Endothelial cell of umbilical vein (primary cell): ENCODE data around the gene SCYGR1. TPM values are rescaled to one million over a fixed set of nuclear protein-coding genes. Genes with fewer than 3 reads are reported as not detected.

Source experiments
- BruUV-seq: library from RNA; stranded (reverse); fragments of 400-500 nt; replicated peaks from 2 replicates; lab custom pipeline; 2021; lab: Mats Ljungman, UMichigan
- CTCF ChIA-PET: fragments of 300-600, 350-600 bp; sonication (Branson Sonifier 250); formaldehyde crosslinking; loops from one replicate; lab custom pipeline; 2021; ENCODE audit warnings: antibody characterized with exemption, inconsistent platforms; lab: Charles Lee
- POLR2A ChIA-PET: fragments of 300-600, 350-600 bp; sonication (Branson Sonifier 250); formaldehyde crosslinking; loops from one replicate; lab custom pipeline; 2021; ENCODE audit warnings: antibody characterized with exemption, inconsistent platforms; lab: Charles Lee
- DNase-seq: peaks from one replicate; pipeline ENCODE4 v3.0.0-alpha.2; 2011; ENCODE audit warnings: low read depth, low spot score
- FAIRE-seq: peaks from 2 replicates; lab custom pipeline; 2011; peaks lifted over from hg19 to GRCh38; lab: Jason Lieb, UNC
- H2AFZ ChIP-seq: 2 replicates; pipeline ENCODE4 v1.6.0; 2012; ENCODE audit warnings: low read depth, low read length, control low read depth, inconsistent platforms
- H3K27ac ChIP-seq: 2 replicates; pipeline ENCODE4 v1.5.1; 2011; ENCODE audit warnings: low read depth, mild to moderate bottlenecking, control low read depth, low read length, moderate library complexity; ENCODE audit not compliant: insufficient read depth
- H3K27me3 ChIP-seq, 2 experiments: 2 replicates each; pipeline versions ENCODE4 v1.6.0 to v1.6.1; 2011; ENCODE audit warnings: low read length in 2 of 2, mixed read lengths in 1 of 2; ENCODE audit not compliant: control insufficient read depth in 2 of 2, insufficient read depth in 2 of 2
- H3K36me3 ChIP-seq, 2 experiments: 2 replicates in 1 of 2; 3 replicates in 1 of 2; pipeline ENCODE4 v1.5.1; 2011; ENCODE audit warnings: low read length in 2 of 2, mild to moderate bottlenecking in 1 of 2, moderate library complexity in 1 of 2; ENCODE audit not compliant: control insufficient read depth in 2 of 2, insufficient read depth in 2 of 2; ENCODE audit errors: extremely low read depth in 1 of 2
- H3K4me1 ChIP-seq: 3 replicates; pipeline ENCODE4 v1.5.1; 2011; ENCODE audit warnings: mild to moderate bottlenecking, low read length; ENCODE audit not compliant: control insufficient read depth, insufficient read depth; ENCODE audit errors: extremely low read depth
- H3K4me2 ChIP-seq: 2 replicates; pipeline ENCODE4 v1.6.1; 2011; ENCODE audit warnings: low read length, control low read depth, mixed read lengths; ENCODE audit not compliant: insufficient read depth
- H3K4me3 ChIP-seq, 3 experiments: fragments of 200-600 bp in 1 of 3; sonication (generic), shearing (Covaris generic) in 1 of 3; replicated peaks in 1 of 3; 2 replicates each; pipeline ENCODE4 v1.5.1; 2011 to 2016; ENCODE audit warnings: control low read depth in 3 of 3, low read length in 3 of 3, mild to moderate bottlenecking in 2 of 3, inconsistent platforms in 1 of 3, low read depth in 1 of 3, moderate library complexity in 1 of 3; ENCODE audit not compliant: insufficient read depth in 1 of 3
- H3K79me2 ChIP-seq: 2 replicates; pipeline ENCODE4 v1.6.0; 2012; ENCODE audit warnings: low read length, inconsistent platforms; ENCODE audit not compliant: control insufficient read depth, insufficient read depth
- H3K9ac ChIP-seq: replicated peaks from 2 replicates; pipeline ENCODE3; 2011; ENCODE audit warnings: low read length, control low read depth; ENCODE audit not compliant: insufficient read depth; ENCODE audit errors: extremely low read depth
- H3K9me1 ChIP-seq: replicated peaks from 3 replicates; pipeline ENCODE4 v1.6.0; 2011; ENCODE audit warnings: mild to moderate bottlenecking, low read length; ENCODE audit not compliant: control insufficient read depth, insufficient read depth; ENCODE audit errors: extremely low read depth
- H3K9me3 ChIP-seq: replicated peaks from 2 replicates; pipeline ENCODE4 v1.5.1; 2012; ENCODE audit warnings: low read length, inconsistent platforms; ENCODE audit not compliant: control insufficient read depth, insufficient read depth
- H4K20me1 ChIP-seq: replicated peaks from 2 replicates; pipeline ENCODE3; 2011; ENCODE audit warnings: mild to moderate bottlenecking, low read length; ENCODE audit not compliant: control insufficient read depth, insufficient read depth; ENCODE audit errors: extremely low read depth
- EZH2 ChIP-seq: IDR thresholded peaks from 2 replicates; pipeline ENCODE4 v1.6.1; 2012; ENCODE audit warnings: borderline replicate concordance, low read depth, mild to moderate bottlenecking, moderate library complexity, low read length, inconsistent platforms; ENCODE audit not compliant: severe bottlenecking
- FOS ChIP-seq: IDR thresholded peaks from 2 replicates; pipeline ENCODE4 v1.6.1; 2011; ENCODE audit warnings: mild to moderate bottlenecking, low read length, moderate library complexity, borderline replicate concordance; ENCODE audit not compliant: insufficient read depth
- GATA2 ChIP-seq: IDR thresholded peaks from 2 replicates; pipeline ENCODE4 v1.7.0; 2011; ENCODE audit warnings: low read depth, mild to moderate bottlenecking, moderate library complexity, mixed read lengths, low read length; ENCODE audit not compliant: insufficient read length, insufficient read depth
- JUN ChIP-seq: IDR thresholded peaks from 2 replicates; pipeline ENCODE4 v1.6.1; 2011; ENCODE audit warnings: borderline replicate concordance, low read depth; ENCODE audit not compliant: insufficient read length, insufficient read depth
- MYC ChIP-seq: IDR thresholded peaks from one replicate; pipeline ENCODE4 v1.6.1; 2011; ENCODE audit warnings: mild to moderate bottlenecking, low read depth, low read length
- POLR2A ChIP-seq: IDR thresholded peaks from 2 replicates; pipeline ENCODE4 v1.6.1; 2012; ENCODE audit warnings: low read depth, mild to moderate bottlenecking, control low read depth, low read length
- POLR2AphosphoS5 ChIP-seq: IDR thresholded peaks from 2 replicates; pipeline ENCODE4 v1.6.1; 2012; ENCODE audit warnings: low read depth, mild to moderate bottlenecking, control low read depth, low read length, moderate library complexity; ENCODE audit not compliant: insufficient read depth
- dilution Hi-C: fragments of 300-500 bp; cut with MboI; formaldehyde crosslinking; loops from one replicate; pipeline ENCODE4 v1.15.0; 2019; ENCODE audit warnings: low sequenced_read_pairs; ENCODE audit not compliant: extremely low pct_ligation_motif_present
- intact Hi-C: fragments of 100-400 bp; cut with micrococcal nuclease; formaldehyde crosslinking; loops from one replicate; pipeline ENCODE4 v1.10.0; 2022
- polyA plus RNA-seq, 4 experiments: library from polyadenylated mRNA; depleted of rRNA in 3 of 4; stranded (reverse) in 3 of 4; unstranded in 1 of 4; fragments of >200 nt; gene quantifications; 2 replicates each; pipeline versions ENCODE4 v1.2.1 to v1.2.3, GENCODE V29; 2011 to 2012; ENCODE audit warnings: missing spikeins in 1 of 4
- total RNA-seq: library from RNA; stranded (reverse); gene quantifications from 2 replicates; pipeline ENCODE4 v1.2.3, GENCODE V29; 2021
- TF ChIP-seq, protein P1 (sequence below), 2 donors: IDR thresholded peaks; 1 replicate in 1 of 2; 2 replicates in 1 of 2; pipeline ENCODE4 v1.5.1; 2011; ENCODE audit warnings: low read length in 2 of 2, mild to moderate bottlenecking in 2 of 2, moderate library complexity in 2 of 2, control low read depth in 1 of 2, inconsistent platforms in 1 of 2, low read depth in 1 of 2; ENCODE audit not compliant: insufficient read depth in 1 of 2; ENCODE audit errors: extremely low read depth in 1 of 2
- TF ChIP-seq, protein P2 (sequence below): IDR thresholded peaks from 2 replicates; pipeline ENCODE4 v1.6.1; 2011; ENCODE audit not compliant: insufficient read depth, insufficient read length

SCYGR1 gene
- total and polyA plus RNA-seq, 2 donors (not counting 3 experiments of a cell fraction or from before 2014, with no cell fraction given), result not detected

DNA sequence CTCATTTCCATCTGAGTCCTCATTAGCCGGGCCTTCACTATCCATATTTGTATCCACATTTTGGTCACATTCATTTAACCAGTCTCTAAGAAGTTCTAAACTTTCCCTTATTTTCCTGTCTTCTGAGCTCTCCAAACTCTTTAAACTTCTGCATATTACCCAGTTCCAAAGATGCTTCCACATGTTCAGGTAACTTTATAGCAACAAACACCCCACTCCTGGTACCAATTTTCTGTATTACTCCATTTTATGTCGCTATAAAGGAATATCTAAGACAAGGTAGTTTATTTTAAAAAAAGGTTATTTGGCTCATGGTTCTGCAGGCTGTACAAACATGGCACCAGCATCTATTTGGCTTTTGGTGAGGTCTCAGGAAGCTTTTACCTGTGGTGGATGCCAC is 45.4 kb upstream of the SCYGR1 start:
- no peak overlapping the region for H3K4me2 ChIP-seq
- H3K27me3 ChIP-seq, result no peaks in the 10 kb centered on the region
- H3K4me3 ChIP-seq, result no peak overlapping the region
- POLR2A ChIA-PET, result no interaction called here
- intact Hi-C loops, result no loop called here
- no peak for DNase-seq
- no peaks in the 10 kb centered on the region for H3K4me1 ChIP-seq
- H3K79me2 ChIP-seq, result no peaks in the 10 kb centered on the region
- BruUV-seq, result no TSS peak
- dilution Hi-C loops, result no loop called here
- H3K9ac ChIP-seq, result no peak overlapping the region
- no peaks in the 10 kb centered on the region for H3K9me3 ChIP-seq
- no peaks in the 10 kb centered on the region for H4K20me1 ChIP-seq
- H3K27ac ChIP-seq, result no peak overlapping the region
- H2AFZ ChIP-seq, result no peak overlapping the region
- CTCF ChIA-PET, result no interaction called here
- TF ChIP-seq EZH2, result no peak
- no peak for TF ChIP-seq JUN
- H3K9me1 ChIP-seq, result no peaks in the 10 kb centered on the region
- FAIRE-seq, result no peak
- H3K36me3 ChIP-seq, result no peaks in the 10 kb centered on the region

DNA sequence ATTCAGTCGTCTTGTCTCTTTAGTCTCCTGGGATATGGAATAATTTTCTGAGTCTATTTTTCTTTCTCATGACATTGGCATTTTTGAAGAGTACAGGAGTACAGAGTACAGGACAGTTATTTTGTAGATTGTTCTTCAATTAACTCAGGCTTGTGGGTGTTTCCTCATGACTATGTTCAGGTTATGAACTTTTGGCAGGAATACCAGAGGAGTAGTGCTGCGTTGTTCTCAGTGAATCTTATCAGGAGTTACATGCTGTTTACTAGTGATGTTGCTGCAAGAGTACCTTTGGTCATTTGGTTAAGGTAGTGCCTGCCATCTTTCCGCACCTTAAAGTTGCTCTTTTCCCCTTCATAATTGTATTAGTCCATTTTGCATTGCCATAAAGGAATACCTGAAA is 42.9 kb upstream of the SCYGR1 start:
- no TSS peak for BruUV-seq
- DNase-seq, result no peak
- no peaks in the 10 kb centered on the region for H3K36me3 ChIP-seq
- H4K20me1 ChIP-seq, result no peaks in the 10 kb centered on the region
- H3K4me3 ChIP-seq, result no peak overlapping the region
- ChIA-PET CTCF (interaction anchor here (1.8 kb wide), 1 partner anchor 24 kb away, joined by 6 read pairs; no protein-coding TSS in a partner anchor), POLR2A (no interaction called here)
- no peak overlapping the region for H2AFZ ChIP-seq
- no peak for FAIRE-seq
- TF ChIP-seq EZH2, result no peak
- TF ChIP-seq JUN, result no peak
- TF ChIP-seq, protein P1, sequence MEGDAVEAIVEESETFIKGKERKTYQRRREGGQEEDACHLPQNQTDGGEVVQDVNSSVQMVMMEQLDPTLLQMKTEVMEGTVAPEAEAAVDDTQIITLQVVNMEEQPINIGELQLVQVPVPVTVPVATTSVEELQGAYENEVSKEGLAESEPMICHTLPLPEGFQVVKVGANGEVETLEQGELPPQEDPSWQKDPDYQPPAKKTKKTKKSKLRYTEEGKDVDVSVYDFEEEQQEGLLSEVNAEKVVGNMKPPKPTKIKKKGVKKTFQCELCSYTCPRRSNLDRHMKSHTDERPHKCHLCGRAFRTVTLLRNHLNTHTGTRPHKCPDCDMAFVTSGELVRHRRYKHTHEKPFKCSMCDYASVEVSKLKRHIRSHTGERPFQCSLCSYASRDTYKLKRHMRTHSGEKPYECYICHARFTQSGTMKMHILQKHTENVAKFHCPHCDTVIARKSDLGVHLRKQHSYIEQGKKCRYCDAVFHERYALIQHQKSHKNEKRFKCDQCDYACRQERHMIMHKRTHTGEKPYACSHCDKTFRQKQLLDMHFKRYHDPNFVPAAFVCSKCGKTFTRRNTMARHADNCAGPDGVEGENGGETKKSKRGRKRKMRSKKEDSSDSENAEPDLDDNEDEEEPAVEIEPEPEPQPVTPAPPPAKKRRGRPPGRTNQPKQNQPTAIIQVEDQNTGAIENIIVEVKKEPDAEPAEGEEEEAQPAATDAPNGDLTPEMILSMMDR (IDR thresholded peaks at IDR 0.05; ENCODE audit: extremely low read depth in 1 of 2, insufficient read depth in 1 of 2, low read depth in 1 of 2, low read length in 2 of 2), result no peak
- TF ChIP-seq GATA2, result no peak
- no peak for TF ChIP-seq FOS
- no peak for TF ChIP-seq POLR2A
- TF ChIP-seq MYC, result no peak
- TF ChIP-seq POLR2AphosphoS5, result no peak
- TF ChIP-seq, protein P2, sequence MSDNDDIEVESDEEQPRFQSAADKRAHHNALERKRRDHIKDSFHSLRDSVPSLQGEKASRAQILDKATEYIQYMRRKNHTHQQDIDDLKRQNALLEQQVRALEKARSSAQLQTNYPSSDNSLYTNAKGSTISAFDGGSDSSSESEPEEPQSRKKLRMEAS, result no peak
- H3K79me2 ChIP-seq, result no peaks in the 10 kb centered on the region
- peaks cover 0 to 2% of the 10 kb centered on the region in 2 experiments for H3K27me3 ChIP-seq
- no peaks in the 10 kb centered on the region for H3K4me1 ChIP-seq
- H3K4me2 ChIP-seq, result no peak overlapping the region
- H3K27ac ChIP-seq, result no peak overlapping the region
- H3K9ac ChIP-seq, result no peak overlapping the region
- dilution Hi-C loops, result no loop called here
- H3K9me1 ChIP-seq, result no peaks in the 10 kb centered on the region
- no peaks in the 10 kb centered on the region for H3K9me3 ChIP-seq
- intact Hi-C loops, result no loop called here
